Esophagus squamous epithelium (tissue), 5 donors: Measurements from ENCODE around the gene GALNT15. TPM values are rescaled to one million over a fixed set of nuclear protein-coding genes. Genes with fewer than 3 reads are reported as not detected.

Source experiments
- DNase-seq: peaks from one replicate; lab custom pipeline; 2025; lab: John Stamatoyannopoulos, UW
- H3K27ac ChIP-seq, 4 donors: fragments of 200-600 bp; sonication (generic); one replicate each; pipeline ENCODE4 v1.5.1; 2016 to 2019; ENCODE audit warnings: mild to moderate bottlenecking in 1 of 4
- H3K27me3 ChIP-seq, 4 donors: fragments of 200-600 bp; sonication (generic); 1 replicate in 3 of 4; 2 replicates in 1 of 4; pipeline versions ENCODE4 v1.5.1 to v1.6.0; 2017 to 2021; ENCODE audit warnings: antibody characterized with exemption in 1 of 4
- H3K36me3 ChIP-seq, 3 donors: fragments of 200-600 bp; sonication (generic); one replicate each; pipeline ENCODE4 v1.5.1; 2016 to 2019
- H3K4me1 ChIP-seq, 3 donors: fragments of 200-600 bp; sonication (generic); one replicate each; pipeline ENCODE4 v1.5.1; 2017 to 2019
- H3K4me3 ChIP-seq, 4 donors: fragments of 200-600 bp; sonication (generic); 1 replicate in 3 of 4; 2 replicates in 1 of 4; pipeline ENCODE4 v1.5.1; 2016 to 2019; ENCODE audit warnings: mild to moderate bottlenecking in 2 of 4, moderate library complexity in 1 of 4
- H3K9me3 ChIP-seq, 3 donors: fragments of 200-600 bp; sonication (generic); one replicate each; pipeline ENCODE4 v1.5.1; 2016 to 2019
- CTCF ChIP-seq, 6 experiments: fragments of 450-650 bp in 4 of 6; fragments of 200-600 bp in 2 of 6; sonication (generic) in 2 of 6; IDR thresholded peaks; one replicate each; pipeline ENCODE4 v1.5.1; 2016 to 2019; ENCODE audit warnings: antibody characterized with exemption in 6 of 6, mild to moderate bottlenecking in 4 of 6, moderate library complexity in 4 of 6
- POLR2A ChIP-seq, 4 donors: fragments of 450-650 bp; IDR thresholded peaks; one replicate each; pipeline ENCODE4 v1.6.1; 2017; ENCODE audit warnings: antibody characterized with exemption in 4 of 4, mild to moderate bottlenecking in 4 of 4, moderate library complexity in 3 of 4
- WGBS, 2 donors: methylation state at CpG; one replicate each; pipeline ENCODE4 v1.1.5; 2018; 5-methylcytosine and 5-hydroxymethylcytosine counted together
- intact Hi-C: fragments of 100-400 bp; cut with DNase I; formaldehyde crosslinking; loops from one replicate; pipeline ENCODE4 v1.15.0; 2022
- total RNA-seq, 4 donors: library from RNA; depleted of rRNA; stranded (reverse); fragments of >200 nt; gene quantifications; one replicate each; pipeline ENCODE4 v1.1.0, GENCODE V29; 2016
- donor health status: DM: yes; HTN: yes; CAD: no.

The GALNT15 gene
- total RNA-seq, 4 donors from 2014 or later, result 4.6 to 117 (median 35.6) TPM

- intact Hi-C loops, result no loop called here
- no peaks in the 10 kb centered on the region for H3K9me3 ChIP-seq
- DNase-seq, result no peak
- no peaks in the 10 kb centered on the region for H3K27me3 ChIP-seq
- no peaks in the 10 kb centered on the region for H3K36me3 ChIP-seq
- WGBS, 2 donors, result 27 to 46% methylated on average over 6 of the region's 6 CpGs
- peaks cover 9 to 23% (median 19%) of the 10 kb centered on the region in 3 donors for H3K4me1 ChIP-seq
- H3K4me3 ChIP-seq, result no peak overlapping the region
- peak overlapping the region; percentile 36 to 89 (median 71) for H3K27ac ChIP-seq
- TF ChIP-seq CTCF (IDR thresholded peaks at IDR 0.05) (no peak), POLR2A (IDR thresholded peaks at IDR 0.05) (no peak)
Observed at GRCh38 chr3:16140116-16140893, 34.2 kb upstream of the GALNT15 start.

- H3K36me3 ChIP-seq, result no peaks in the 10 kb centered on the region
- no peaks in the 10 kb centered on the region for H3K27me3 ChIP-seq
- intact Hi-C loops, result no loop called here
- H3K9me3 ChIP-seq, result no peaks in the 10 kb centered on the region
- DNase-seq, result no peak
- H3K27ac ChIP-seq, result peak overlapping the region in 3 of 4 donors; percentile 69 to 89 (median 73)
- WGBS, 2 donors, result 35 to 63% methylated on average over 2 of the region's 2 CpGs
- no peak overlapping the region for H3K4me3 ChIP-seq
- TF ChIP-seq POLR2A (IDR thresholded peaks at IDR 0.05) (no peak), CTCF (IDR thresholded peaks at IDR 0.05) (no peak)
- H3K4me1 ChIP-seq, result peaks cover 9 to 20% (median 19%) of the 10 kb centered on the region in 3 donors
Observed at GRCh38 chr3:16140894-16141285, 33.6 kb upstream of the GALNT15 start.

GRCh38 chr3:16142350-16143025 lies 32.0 kb upstream of the GALNT15 start:
- H3K27ac ChIP-seq, result peak overlapping the region in 1 of 4 donors; percentile 21

GRCh38 chr3:16143861-16144447 lies 30.5 kb upstream of the GALNT15 start:
- H3K27ac ChIP-seq, result peak overlapping the region in 1 of 4 donors; percentile 30
- no peaks in the 10 kb centered on the region for H3K27me3 ChIP-seq
- no peak for TF ChIP-seq CTCF (IDR thresholded peaks at IDR 0.05)
- DNase-seq, result no peak
- H3K4me1 ChIP-seq, result peaks cover 9 to 29% (median 19%) of the 10 kb centered on the region in 3 donors
- H3K36me3 ChIP-seq, result no peaks in the 10 kb centered on the region
- 48 to 67% methylated on average over 2 of the region's 2 CpGs for WGBS, 2 donors
- no peaks in the 10 kb centered on the region for H3K9me3 ChIP-seq
- no peak overlapping the region for H3K4me3 ChIP-seq
- intact Hi-C loops, result no loop called here

More at GRCh38 chr3:16142350-16143025, 32.0 kb upstream of the GALNT15 start:
- no peaks in the 10 kb centered on the region for H3K9me3 ChIP-seq
- TF ChIP-seq POLR2A (IDR thresholded peaks at IDR 0.05) (no peak), CTCF (IDR thresholded peaks at IDR 0.05) (no peak)
- DNase-seq, result no peak
- peaks cover 9 to 19% (median 18%) of the 10 kb centered on the region in 3 donors for H3K4me1 ChIP-seq
- intact Hi-C loops, result no loop called here
- H3K36me3 ChIP-seq, result no peaks in the 10 kb centered on the region
- no peak overlapping the region for H3K4me3 ChIP-seq
- 58 to 66% methylated on average over 5 of the region's 5 CpGs for WGBS, 2 donors
- H3K27me3 ChIP-seq, result no peaks in the 10 kb centered on the region

GRCh38 chr3:16145176-16145575 lies 29.3 kb upstream of the GALNT15 start:
- no peak for DNase-seq
- no peak overlapping the region for H3K4me3 ChIP-seq
- peaks cover 5 to 32% (median 19%) of the 10 kb centered on the region in 3 donors for H3K4me1 ChIP-seq
- intact Hi-C loops, result no loop called here
- no peaks in the 10 kb centered on the region for H3K36me3 ChIP-seq
- 94 to 97% methylated on average over 2 of the region's 2 CpGs for WGBS, 2 donors
- H3K27me3 ChIP-seq, result no peaks in the 10 kb centered on the region
- TF ChIP-seq CTCF (IDR thresholded peaks at IDR 0.05), result no peak
- no peak for TF ChIP-seq POLR2A (IDR thresholded peaks at IDR 0.05)
- no peak overlapping the region for H3K27ac ChIP-seq
- no peaks in the 10 kb centered on the region for H3K9me3 ChIP-seq
